GM23338 (cell line): ENCODE measurements around the gene UNKL. TPM values are rescaled to one million over a fixed set of nuclear protein-coding genes. Genes with fewer than 3 reads are reported as not detected.

Source experiments
- ATAC-seq: fragments of 200-7000 bp; cut with Tn5 transposase; 3 replicates; pipeline ENCODE4 v1.9.1; 2020
- DNase-seq: peaks from one replicate; pipeline ENCODE4 v3.0.0-alpha.2; 2015; ENCODE audit warnings: low spot score
- H2AFZ ChIP-seq: fragments of 200-600 bp; sonication (generic); 2 replicates; pipeline ENCODE4 v1.8.0; 2016; ENCODE audit warnings: antibody characterized with exemption, mild to moderate bottlenecking, moderate library complexity
- H3F3A ChIP-seq: fragments of 200-600 bp; sonication (generic); replicated peaks from 2 replicates; pipeline ENCODE4 v1.8.0; 2017; ENCODE audit warnings: antibody characterized with exemption, mixed run types, low read depth
- H3K27ac ChIP-seq: fragments of 200-600 bp; sonication (generic); 2 replicates; pipeline ENCODE4 v1.6.1; 2016; ENCODE audit warnings: low read depth
- H3K27me3 ChIP-seq: fragments of 200-600 bp; sonication (generic); 2 replicates; pipeline ENCODE4 v1.8.0; 2016; ENCODE audit warnings: mild to moderate bottlenecking, mixed run types, moderate library complexity; ENCODE audit not compliant: insufficient read depth
- H3K36me3 ChIP-seq: fragments of 200-600 bp; sonication (generic); 2 replicates; pipeline ENCODE4 v1.8.0; 2016; ENCODE audit warnings: mild to moderate bottlenecking; ENCODE audit not compliant: insufficient read depth
- H3K4me1 ChIP-seq: fragments of 200-600 bp; sonication (generic); 2 replicates; pipeline ENCODE4 v1.8.0; 2016; ENCODE audit warnings: mild to moderate bottlenecking, moderate library complexity; ENCODE audit not compliant: insufficient read depth
- H3K4me2 ChIP-seq: fragments of 200-600 bp; sonication (generic); 2 replicates; pipeline ENCODE4 v1.7.1; 2017; ENCODE audit warnings: mixed run types
- H3K4me3 ChIP-seq: fragments of 200-600 bp; sonication (generic); 2 replicates; pipeline ENCODE4 v1.6.1; 2016; ENCODE audit warnings: mixed run types
- H3K79me2 ChIP-seq: fragments of 200-600 bp; sonication (generic); replicated peaks from 2 replicates; pipeline ENCODE4 v1.8.0; 2017; ENCODE audit warnings: mild to moderate bottlenecking; ENCODE audit not compliant: insufficient read depth
- H3K9me2 ChIP-seq: fragments of 200-600 bp; sonication (generic); 2 replicates; pipeline ENCODE4 v1.8.0; 2017; ENCODE audit not compliant: insufficient read depth
- H4K20me1 ChIP-seq: fragments of 200-600 bp; sonication (generic); replicated peaks from 2 replicates; pipeline ENCODE4 v1.8.0; 2017; ENCODE audit warnings: mild to moderate bottlenecking; ENCODE audit not compliant: insufficient read depth
- H3K27ac Mint-ChIP-seq: 2 replicates; pipeline ENCODE4 v1.8.0; 2020; ENCODE audit warnings: inconsistent platforms, mild to moderate bottlenecking, moderate library complexity, mixed read lengths
- H3K27me3 Mint-ChIP-seq: 3 replicates; pipeline ENCODE4 v1.8.0; 2022; ENCODE audit warnings: low read depth, mild to moderate bottlenecking, moderate library complexity, mixed read lengths, inconsistent platforms; ENCODE audit not compliant: insufficient read depth, poor library complexity
- H3K36me3 Mint-ChIP-seq: 3 replicates; pipeline ENCODE4 v1.8.0; 2021; ENCODE audit warnings: low read depth, mild to moderate bottlenecking, inconsistent platforms, moderate library complexity, mixed read lengths
- H3K4me1 Mint-ChIP-seq: 3 replicates; pipeline ENCODE4 v1.8.0; 2020; ENCODE audit warnings: mild to moderate bottlenecking, inconsistent platforms, mixed read lengths
- H3K4me3 Mint-ChIP-seq: 3 replicates; pipeline ENCODE4 v1.8.0; 2021; ENCODE audit warnings: moderate library complexity, mild to moderate bottlenecking, inconsistent platforms, mixed read lengths
- H3K9me3 Mint-ChIP-seq: 3 replicates; pipeline ENCODE4 v1.8.0; 2020; ENCODE audit warnings: moderate library complexity, mild to moderate bottlenecking, inconsistent platforms, mixed read lengths
- CREB1 ChIP-seq: fragments of 250-450 bp; sonication (Bioruptor Pico); IDR thresholded peaks from 2 replicates; pipeline ENCODE4 v1.5.0; 2020; ENCODE audit warnings: low read depth, mild to moderate bottlenecking, moderate library complexity
- ETS1 ChIP-seq: IDR thresholded peaks from 2 replicates; pipeline ENCODE4 v1.6.1; 2016; ENCODE audit warnings: antibody characterized with exemption
- EZH2 ChIP-seq: fragments of 200-600 bp; sonication (generic); IDR thresholded peaks from one replicate; pipeline ENCODE4 v1.8.0; 2017; ENCODE audit warnings: antibody characterized with exemption, mild to moderate bottlenecking, low read depth; ENCODE audit not compliant: unreplicated experiment
- EZH2phosphoT487 ChIP-seq: fragments of 200-600 bp; sonication (generic); IDR thresholded peaks from one replicate; pipeline ENCODE4 v1.8.1; 2018; ENCODE audit warnings: antibody characterized with exemption; ENCODE audit not compliant: unreplicated experiment
- JUNB ChIP-seq: IDR thresholded peaks from one replicate; pipeline ENCODE4 v1.6.1; 2016; ENCODE audit warnings: antibody characterized with exemption; ENCODE audit not compliant: unreplicated experiment
- NANOG ChIP-seq: IDR thresholded peaks from 2 replicates; pipeline ENCODE4 v1.6.1; 2016; ENCODE audit warnings: antibody characterized with exemption, borderline replicate concordance
- POLR2AphosphoS5 ChIP-seq: IDR thresholded peaks from 2 replicates; pipeline ENCODE4 v1.6.1; 2016; ENCODE audit warnings: antibody characterized with exemption, low read depth
- STAT1 ChIP-seq: IDR thresholded peaks from one replicate; pipeline ENCODE4 v1.6.1; 2016; ENCODE audit warnings: antibody characterized with exemption; ENCODE audit not compliant: unreplicated experiment
- ZNF114 ChIP-seq: fragments of 250-450 bp; sonication (Bioruptor Pico); IDR thresholded peaks from 2 replicates; pipeline ENCODE4 v1.5.0; 2020; ENCODE audit warnings: mild to moderate bottlenecking, moderate library complexity
- ZNF331 ChIP-seq: fragments of 250-450 bp; sonication (Bioruptor Pico); IDR thresholded peaks from 2 replicates; pipeline ENCODE4 v1.5.0; 2020; ENCODE audit warnings: low read depth, mild to moderate bottlenecking, moderate library complexity
- ZNF462 ChIP-seq: fragments of 250-450 bp; sonication (Bioruptor Pico); IDR thresholded peaks from 2 replicates; pipeline ENCODE4 v1.5.0; 2020; ENCODE audit warnings: mild to moderate bottlenecking, moderate library complexity
- polyA plus RNA-seq: library from polyadenylated mRNA; unstranded; fragments of >200 nt; fragmentation: Nextera tagmentation; extraction: Ambion mirVana; gene quantifications from 2 replicates; pipeline ENCODE4 v1.2.1, GENCODE V29; 2016
- total RNA-seq: library from RNA; depleted of rRNA; stranded (reverse); fragments of >200 nt; shearing (Covaris generic); gene quantifications from 2 replicates; pipeline ENCODE4 v1.2.3, GENCODE V29; 2014
- TF ChIP-seq, protein P1 (sequence below): IDR thresholded peaks from one replicate; pipeline ENCODE4 v1.6.1; 2018; ENCODE audit warnings: antibody characterized with exemption; ENCODE audit not compliant: unreplicated experiment
- TF ChIP-seq, protein P2 (sequence below), 2 experiments: fragments of 200-600 bp in 1 of 2; sonication (generic) in 1 of 2; conservative IDR thresholded peaks; 2 replicates each; pipeline versions ENCODE4 v1.5.1 to v1.6.1; 2016 to 2017; ENCODE audit warnings: antibody characterized with exemption in 2 of 2, low read depth in 2 of 2, mild to moderate bottlenecking in 2 of 2, moderate library complexity in 1 of 2

UNKL gene
- total and polyA plus RNA-seq, 2 experiments from 2014 or later, result 16.7 to 28.7 TPM

DNA sequence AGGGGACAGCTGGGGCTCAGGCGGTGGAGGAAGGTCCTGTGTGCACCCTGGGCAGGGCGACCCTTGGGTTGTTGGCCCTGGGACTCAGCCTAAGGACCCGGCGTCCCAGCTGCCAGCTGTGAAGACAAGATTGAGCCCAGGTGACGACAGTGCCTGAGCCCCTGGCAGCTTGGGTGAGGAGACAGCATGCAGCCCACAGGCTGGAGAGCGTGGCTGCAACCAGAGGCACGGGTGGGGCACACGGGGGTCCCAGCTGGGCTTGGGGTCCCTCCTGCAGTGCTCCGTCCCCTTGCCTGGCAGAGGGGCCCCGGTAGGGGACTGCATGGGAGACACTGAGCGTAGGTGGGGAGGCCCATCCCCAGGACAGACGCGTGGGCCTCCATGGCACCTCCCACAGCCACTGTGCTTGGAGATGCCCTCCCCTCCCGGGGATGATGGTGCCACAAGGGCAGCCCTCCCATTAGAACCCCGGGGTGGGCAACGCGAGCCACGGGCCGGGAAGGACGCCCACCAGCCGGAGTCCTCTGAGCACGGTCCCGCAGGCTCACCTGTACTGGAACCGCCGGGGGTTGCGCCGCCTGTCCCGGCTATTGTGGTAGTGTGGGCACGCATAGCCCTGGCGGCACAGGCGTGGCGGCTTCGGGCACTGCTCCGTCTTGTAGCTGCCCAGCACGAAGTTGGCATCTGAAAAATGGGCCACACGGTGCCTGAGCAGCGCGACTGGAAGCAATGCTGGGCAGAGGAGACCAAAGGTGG lies 15.5 kb downstream of the UNKL start:
- no peak overlapping the region for H3K4me3 Mint-ChIP-seq
- Histone ChIP-seq H3K27me3 (no peaks in the 10 kb centered on the region), H3K4me2 (no peak overlapping the region), H3K4me1 (no peaks in the 10 kb centered on the region), H3K4me3 (no peak overlapping the region), H2AFZ (no peak overlapping the region), H3K79me2 (no peaks in the 10 kb centered on the region), H3F3A (no peaks in the 10 kb centered on the region), H4K20me1 (no peaks in the 10 kb centered on the region; the same call in 1 of the 2 replicates), H3K9me2 (no peaks in the 10 kb centered on the region), H3K36me3 (no peaks in the 10 kb centered on the region), H3K27ac (no peak overlapping the region)
- no peaks in the 10 kb centered on the region for H3K9me3 Mint-ChIP-seq
- ATAC-seq, result no peak
- peaks cover 15% of the 10 kb centered on the region; the same call in 2 of the 3 replicates for H3K36me3 Mint-ChIP-seq
- DNase-seq, result no peak
- TF ChIP-seq STAT1, result no peak
- no peak for TF ChIP-seq JUNB
- TF ChIP-seq NANOG, result no peak
- TF ChIP-seq ZNF462 (CRISPR knock-in tag), result no peak
- TF ChIP-seq, protein P1, sequence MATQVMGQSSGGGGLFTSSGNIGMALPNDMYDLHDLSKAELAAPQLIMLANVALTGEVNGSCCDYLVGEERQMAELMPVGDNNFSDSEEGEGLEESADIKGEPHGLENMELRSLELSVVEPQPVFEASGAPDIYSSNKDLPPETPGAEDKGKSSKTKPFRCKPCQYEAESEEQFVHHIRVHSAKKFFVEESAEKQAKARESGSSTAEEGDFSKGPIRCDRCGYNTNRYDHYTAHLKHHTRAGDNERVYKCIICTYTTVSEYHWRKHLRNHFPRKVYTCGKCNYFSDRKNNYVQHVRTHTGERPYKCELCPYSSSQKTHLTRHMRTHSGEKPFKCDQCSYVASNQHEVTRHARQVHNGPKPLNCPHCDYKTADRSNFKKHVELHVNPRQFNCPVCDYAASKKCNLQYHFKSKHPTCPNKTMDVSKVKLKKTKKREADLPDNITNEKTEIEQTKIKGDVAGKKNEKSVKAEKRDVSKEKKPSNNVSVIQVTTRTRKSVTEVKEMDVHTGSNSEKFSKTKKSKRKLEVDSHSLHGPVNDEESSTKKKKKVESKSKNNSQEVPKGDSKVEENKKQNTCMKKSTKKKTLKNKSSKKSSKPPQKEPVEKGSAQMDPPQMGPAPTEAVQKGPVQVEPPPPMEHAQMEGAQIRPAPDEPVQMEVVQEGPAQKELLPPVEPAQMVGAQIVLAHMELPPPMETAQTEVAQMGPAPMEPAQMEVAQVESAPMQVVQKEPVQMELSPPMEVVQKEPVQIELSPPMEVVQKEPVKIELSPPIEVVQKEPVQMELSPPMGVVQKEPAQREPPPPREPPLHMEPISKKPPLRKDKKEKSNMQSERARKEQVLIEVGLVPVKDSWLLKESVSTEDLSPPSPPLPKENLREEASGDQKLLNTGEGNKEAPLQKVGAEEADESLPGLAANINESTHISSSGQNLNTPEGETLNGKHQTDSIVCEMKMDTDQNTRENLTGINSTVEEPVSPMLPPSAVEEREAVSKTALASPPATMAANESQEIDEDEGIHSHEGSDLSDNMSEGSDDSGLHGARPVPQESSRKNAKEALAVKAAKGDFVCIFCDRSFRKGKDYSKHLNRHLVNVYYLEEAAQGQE, result no peak
- TF ChIP-seq ZNF114, result no peak
- no peak for TF ChIP-seq ZNF331 (CRISPR knock-in tag)
- TF ChIP-seq EZH2phosphoT487, result no peak
- TF ChIP-seq, protein P2, sequence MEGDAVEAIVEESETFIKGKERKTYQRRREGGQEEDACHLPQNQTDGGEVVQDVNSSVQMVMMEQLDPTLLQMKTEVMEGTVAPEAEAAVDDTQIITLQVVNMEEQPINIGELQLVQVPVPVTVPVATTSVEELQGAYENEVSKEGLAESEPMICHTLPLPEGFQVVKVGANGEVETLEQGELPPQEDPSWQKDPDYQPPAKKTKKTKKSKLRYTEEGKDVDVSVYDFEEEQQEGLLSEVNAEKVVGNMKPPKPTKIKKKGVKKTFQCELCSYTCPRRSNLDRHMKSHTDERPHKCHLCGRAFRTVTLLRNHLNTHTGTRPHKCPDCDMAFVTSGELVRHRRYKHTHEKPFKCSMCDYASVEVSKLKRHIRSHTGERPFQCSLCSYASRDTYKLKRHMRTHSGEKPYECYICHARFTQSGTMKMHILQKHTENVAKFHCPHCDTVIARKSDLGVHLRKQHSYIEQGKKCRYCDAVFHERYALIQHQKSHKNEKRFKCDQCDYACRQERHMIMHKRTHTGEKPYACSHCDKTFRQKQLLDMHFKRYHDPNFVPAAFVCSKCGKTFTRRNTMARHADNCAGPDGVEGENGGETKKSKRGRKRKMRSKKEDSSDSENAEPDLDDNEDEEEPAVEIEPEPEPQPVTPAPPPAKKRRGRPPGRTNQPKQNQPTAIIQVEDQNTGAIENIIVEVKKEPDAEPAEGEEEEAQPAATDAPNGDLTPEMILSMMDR (conservative IDR thresholded peaks at IDR 0.05; ENCODE audit: low read depth in 2 of 2), result no peak
- TF ChIP-seq ETS1, result no peak
- TF ChIP-seq POLR2AphosphoS5, result no peak
- TF ChIP-seq CREB1 (CRISPR knock-in tag), result no peak
- TF ChIP-seq EZH2, result no peak
- no peaks in the 10 kb centered on the region; the same call in 2 of the 3 replicates for H3K4me1 Mint-ChIP-seq
- no peak overlapping the region for H3K27ac Mint-ChIP-seq
- H3K27me3 Mint-ChIP-seq, result peaks cover 12% of the 10 kb centered on the region
